HG03565 (cell line): Measurements from ENCODE around the gene PRKCI.
"Not testable (repeated sequence)": the region's sequence is repeated elsewhere in the genome, so short reads cannot be mapped to it uniquely, and the experiment has no call there.

Experiments
- ATAC-seq: cut with Tn5 transposase; IDR thresholded peaks from one replicate; pipeline ENCODE4 v1.9.1; 2021; ENCODE audit warnings: mild to moderate bottlenecking, moderate library complexity; ENCODE audit not compliant: unreplicated experiment

PRKCI gene

GRCh38 chr3:170222647-170223541 lies 670 bp downstream of the PRKCI start:
- no peak for ATAC-seq

DNA sequence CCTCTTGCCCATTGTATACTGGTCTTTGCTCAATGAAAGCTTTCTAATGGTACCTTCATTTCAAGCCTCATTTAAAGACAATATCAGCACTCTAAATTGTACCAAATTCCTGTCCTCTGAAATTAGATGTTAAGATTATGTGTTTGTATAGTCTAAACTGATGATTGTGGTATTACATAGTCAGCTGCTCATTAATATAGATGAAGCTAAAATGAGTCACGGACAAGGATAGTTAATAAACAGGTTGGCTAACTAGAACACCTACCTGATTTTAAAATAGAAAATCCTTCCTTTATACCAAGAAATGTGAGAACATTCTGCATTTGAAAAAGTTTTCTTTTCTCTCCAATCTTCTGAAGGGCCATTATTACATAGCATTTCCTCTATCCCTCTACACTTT lies 2.9 kb downstream of the PRKCI start:
- ATAC-seq = no peak

- no peak for ATAC-seq
These were observed 4.3 kb downstream of the PRKCI start for GRCh38 chr3:170226426-170226960.

GRCh38 chr3:170228093-170228766 lies 6.0 kb downstream of the PRKCI start:
- no peak for ATAC-seq

DNA sequence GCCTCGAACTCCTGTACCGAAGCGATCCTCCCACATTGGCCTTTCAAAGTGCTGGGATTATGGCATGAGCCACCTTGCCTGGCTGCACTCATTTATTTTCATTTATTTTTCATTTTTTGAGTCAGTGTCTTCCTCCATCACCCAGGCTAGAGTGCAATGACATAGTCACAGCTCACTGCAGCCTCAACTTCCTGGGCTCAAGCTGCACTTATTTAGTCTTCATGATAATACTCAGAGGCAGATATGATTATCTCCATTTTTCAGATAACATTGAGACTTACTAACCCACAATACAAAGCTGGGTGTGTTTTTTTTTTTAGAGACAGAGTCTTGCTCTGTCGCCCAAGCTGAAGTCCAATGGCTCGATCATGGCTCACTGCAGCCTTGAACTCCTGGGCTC lies 10.0 kb downstream of the PRKCI start:
- no peak for ATAC-seq

- no peak for ATAC-seq
These were observed 11.3 kb downstream of the PRKCI start for GRCh38 chr3:170233530-170233929.

- no peak for ATAC-seq
These were observed 17.9 kb downstream of the PRKCI start for GRCh38 chr3:170240142-170240541.

GRCh38 chr3:170240671-170241070 lies 18.4 kb downstream of the PRKCI start:
- ATAC-seq = no peak

DNA sequence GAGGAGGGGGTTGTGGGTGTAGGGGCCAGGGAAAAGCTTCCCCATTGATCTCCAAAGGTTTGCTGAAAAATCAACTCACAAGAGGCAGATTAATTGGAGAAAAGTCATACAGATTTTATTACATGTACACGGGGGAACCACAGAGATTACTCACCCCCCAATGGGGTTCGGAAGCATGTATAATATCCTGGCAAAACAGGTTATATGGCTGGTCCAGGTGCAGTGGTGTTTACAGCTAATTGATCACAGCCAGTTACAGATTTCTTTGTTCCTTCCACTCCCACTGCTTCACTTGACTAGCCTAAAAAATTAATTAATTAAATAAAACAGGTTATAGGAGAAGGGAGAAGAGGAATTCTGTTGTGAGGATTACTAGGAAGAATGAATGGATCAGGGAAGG lies 22.4 kb downstream of the PRKCI start:
- ATAC-seq = no peak

DNA sequence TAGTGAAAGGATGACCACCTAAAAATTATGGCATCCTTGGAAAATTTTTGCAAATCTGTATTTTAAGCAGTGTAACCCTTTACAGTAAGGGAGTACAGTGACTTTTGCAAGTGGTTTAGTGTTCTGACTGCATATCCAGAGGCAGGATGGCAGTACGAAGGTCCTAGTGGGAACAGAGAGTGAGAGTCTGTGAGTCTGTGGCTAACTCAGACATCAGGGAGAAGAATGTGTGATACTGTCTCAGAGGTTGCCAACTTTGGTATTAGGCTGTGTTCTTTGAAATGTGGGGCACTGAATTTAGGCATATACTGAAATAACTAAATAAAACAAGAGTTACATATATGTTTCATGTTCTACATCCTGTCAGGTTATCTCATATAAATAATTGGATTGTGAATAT lies 25.7 kb downstream of the PRKCI start:
- ATAC-seq = peak; percentile 12

DNA sequence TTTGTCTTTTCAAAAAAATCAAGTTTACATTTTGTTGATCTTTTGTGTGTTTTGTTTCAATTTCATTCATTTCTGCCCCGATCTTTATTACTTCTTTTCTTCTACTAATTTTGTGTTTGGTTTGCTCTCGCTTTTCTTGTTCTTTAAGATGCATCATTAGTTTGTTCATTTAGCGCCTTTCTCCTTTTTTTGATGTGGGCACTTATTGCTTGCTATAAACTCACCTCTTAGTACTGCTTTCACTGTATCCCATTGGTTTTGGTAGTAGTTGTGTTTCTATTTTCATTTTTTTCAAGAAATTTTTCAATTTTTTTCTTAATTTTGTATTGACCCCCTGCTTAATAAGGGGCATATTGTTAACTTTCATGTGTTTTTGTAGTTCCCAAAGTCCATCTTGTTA lies 34.4 kb downstream of the PRKCI start:
- ATAC-seq = no peak

DNA sequence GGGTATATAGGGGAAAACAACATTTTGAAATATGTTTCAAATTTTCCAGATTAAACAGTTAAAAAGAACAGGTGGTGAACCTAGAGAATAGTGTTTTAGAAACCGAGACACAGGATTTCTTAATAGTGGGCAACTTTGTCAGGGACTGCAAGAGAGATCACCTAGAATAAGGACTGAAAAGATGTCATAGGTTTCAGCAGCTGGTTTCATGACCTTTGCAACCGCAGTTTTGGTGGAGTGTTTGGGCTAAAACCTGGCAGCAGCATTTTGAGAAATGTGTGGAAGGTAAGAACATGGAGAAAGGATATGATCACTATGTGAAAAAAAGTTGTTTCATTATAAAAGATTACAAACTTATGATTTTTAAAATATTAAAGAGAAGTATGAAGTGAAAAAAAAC lies 34.9 kb downstream of the PRKCI start:
- ATAC-seq = no peak

- no peak for ATAC-seq
These were observed 35.9 kb downstream of the PRKCI start for GRCh38 chr3:170258105-170258487.

- no peak for ATAC-seq
These were observed 37.7 kb downstream of the PRKCI start for GRCh38 chr3:170259907-170260306.

- ATAC-seq = no peak
These were observed 45.6 kb downstream of the PRKCI start for GRCh38 chr3:170267793-170268192.

DNA sequence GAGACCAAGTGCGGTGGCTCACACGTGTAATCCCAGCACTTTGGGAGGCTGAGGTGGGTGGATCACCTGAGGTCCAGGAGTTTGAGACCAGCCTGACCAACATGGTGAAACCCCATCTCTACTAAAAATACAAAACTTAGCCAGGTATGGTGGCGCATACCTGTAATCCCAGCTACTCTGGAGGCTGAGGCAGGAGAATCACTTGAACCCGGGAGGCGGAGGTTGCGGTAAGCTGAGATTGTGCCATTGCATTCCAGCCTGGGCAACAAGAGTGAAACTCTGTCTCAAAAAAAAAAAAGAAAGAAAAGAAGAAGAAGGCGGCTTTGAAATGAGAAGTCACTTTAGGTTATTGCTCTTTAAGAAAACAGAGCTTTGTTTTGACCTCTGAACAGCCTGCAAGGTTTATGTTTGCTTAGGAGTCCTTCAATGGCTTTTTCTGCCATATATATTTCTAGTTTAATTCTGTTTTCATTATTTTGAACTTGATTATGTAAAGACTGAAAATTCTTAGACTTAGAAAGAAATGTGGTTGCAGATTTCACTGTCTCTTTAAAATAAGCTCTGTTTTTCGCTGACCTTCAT lies 47.5 kb downstream of the PRKCI start:
- ATAC-seq = not testable (repeated sequence)

DNA sequence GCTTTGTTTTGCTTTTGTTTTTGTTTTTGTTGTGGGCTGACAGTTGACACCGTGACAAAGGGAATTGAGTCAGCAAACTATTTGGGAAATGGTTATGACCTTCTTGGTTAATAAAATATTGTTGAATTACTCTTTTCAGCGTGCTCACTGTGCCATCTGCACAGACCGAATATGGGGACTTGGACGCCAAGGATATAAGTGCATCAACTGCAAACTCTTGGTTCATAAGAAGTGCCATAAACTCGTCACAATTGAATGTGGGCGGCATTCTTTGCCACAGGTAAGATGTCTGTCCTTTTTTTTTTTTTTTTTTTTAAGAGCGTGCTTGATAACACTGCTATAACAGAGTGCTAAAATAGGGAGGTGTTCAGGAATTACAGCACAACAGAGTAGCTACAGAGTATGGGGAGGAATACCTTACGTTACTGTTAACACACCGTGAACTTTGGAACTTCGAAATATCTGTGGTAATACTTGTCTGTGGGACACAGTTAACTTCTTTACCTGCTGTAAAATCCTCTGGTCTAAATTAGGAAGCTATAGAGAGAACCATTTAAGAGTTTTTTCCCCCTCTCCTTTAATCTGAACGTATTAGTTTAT lies 48.2 kb downstream of the PRKCI start:
- no peak for ATAC-seq

DNA sequence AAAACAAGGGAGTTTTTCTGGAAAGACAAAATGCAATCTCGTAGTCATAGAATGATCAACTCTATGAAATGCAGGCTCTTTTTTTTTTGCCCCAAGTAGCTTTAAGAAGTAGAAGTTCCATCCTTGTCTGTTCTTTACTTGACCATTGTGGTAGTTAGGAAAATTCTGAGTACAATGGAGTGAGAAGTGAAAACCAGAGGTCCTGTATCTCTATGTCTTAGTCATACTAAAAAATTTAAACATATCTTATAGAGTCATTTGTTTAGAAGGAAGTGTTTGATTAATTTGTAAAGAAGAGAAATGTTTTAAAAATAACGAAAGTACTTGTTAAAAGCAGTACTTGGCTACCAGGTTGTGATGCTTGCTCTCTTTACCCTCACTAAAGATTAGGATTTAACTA lies 52.4 kb downstream of the PRKCI start:
- ATAC-seq = no peak

DNA sequence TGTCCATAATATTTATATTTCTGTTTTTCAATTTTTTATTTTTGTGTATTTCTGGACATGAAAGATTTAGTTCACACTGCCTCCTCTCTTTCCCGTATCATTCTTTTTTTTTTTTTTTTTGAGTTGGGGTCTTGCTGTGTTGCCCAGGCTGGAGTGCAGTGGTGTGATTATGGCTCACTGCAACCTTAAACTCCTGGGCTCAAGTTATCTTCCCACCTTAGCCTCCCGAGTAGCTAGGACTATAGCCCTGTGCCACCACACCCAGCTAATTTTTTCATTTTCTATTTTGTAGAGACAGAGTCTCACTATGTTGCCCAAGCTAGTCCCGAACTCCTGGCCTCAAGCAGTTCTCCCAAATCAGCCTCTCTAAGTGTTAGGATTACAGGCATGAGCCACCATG lies 53.6 kb downstream of the PRKCI start:
- no peak for ATAC-seq

DNA sequence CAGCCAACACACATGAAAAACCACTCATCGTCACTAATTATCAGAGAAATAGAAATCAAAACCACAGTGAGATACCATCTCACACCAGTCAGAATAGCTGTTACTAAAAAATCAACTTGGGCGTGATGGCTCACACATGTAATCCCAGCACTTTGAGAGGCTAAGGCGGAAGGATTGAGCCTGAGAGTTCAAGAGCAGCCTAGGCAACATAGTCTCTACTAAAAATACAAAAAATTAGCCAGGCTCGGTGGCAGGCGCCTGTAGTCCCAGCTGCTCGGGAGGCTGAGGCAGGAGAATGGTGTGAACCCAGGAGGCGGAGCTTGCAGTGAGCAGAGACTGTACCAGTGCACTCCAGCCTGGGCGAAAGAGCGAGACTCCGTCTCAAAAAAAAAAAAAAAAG lies 55.1 kb downstream of the PRKCI start:
- not testable (repeated sequence) for ATAC-seq

DNA sequence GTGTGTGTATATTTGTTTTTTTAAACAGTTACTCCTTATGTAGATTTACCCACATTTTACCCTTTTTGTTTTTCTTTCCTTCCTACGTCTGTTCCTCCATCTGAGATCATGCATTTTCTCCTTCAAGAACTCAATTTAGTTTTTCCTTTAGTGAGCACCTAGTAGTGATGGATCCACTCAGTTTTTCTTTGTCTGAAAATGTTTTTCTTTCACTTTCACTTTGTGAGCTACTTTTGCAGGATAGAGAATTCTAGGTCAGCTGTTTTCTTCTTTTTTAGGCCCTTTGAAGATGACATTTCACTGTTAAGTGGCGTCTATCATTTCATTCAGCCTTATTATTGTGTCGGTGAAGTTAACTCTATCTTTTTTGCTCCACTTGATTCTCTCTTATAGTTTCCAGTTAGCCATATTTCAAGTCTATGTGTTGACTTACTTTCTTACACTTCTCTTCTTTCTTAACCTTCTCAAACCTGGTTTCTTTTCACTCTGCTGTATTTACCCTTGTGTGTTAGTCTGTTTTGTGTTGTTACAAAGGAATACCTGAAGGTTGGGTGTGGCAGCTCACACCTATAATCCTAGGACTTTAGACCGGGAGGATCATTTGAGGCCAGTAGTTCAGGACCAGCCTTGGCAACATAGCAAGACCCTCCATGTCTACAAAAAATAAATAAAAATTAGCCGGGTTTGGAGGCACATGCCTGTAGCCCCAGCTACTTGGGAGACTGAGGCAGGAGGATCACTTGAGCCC lies 55.8 kb downstream of the PRKCI start:
- no peak for ATAC-seq
